NCI-H187 treated with DMSO at 0.1 percent for 48 hours (cell line): Measurements from ENCODE around the gene MRNIP.

Source experiments
- DNase-seq: peaks from one replicate; lab custom pipeline; 2025; lab: John Stamatoyannopoulos, UW

Gene MRNIP

GRCh38 chr5:179821298-179822058, 37.1 kb downstream of the MRNIP start:
- peak; percentile 58 for DNase-seq

- DNase-seq: no peak
Measured at GRCh38 chr5:179820483-179821297, 37.9 kb downstream of the MRNIP start, which contains the start of gene SQSTM1. Gene SQSTM1, plus strand, starts transcription at chr5:179820905. Its CDS starts 32 bp downstream, at chr5:179820937.

- DNase-seq: no peak
Measured at GRCh38 chr5:179820127-179820482, 38.5 kb downstream of the MRNIP start.

- DNase-seq: no peak
Measured at GRCh38 chr5:179819296-179820126, 39.1 kb downstream of the MRNIP start.

- DNase-seq: no peak
Measured at GRCh38 chr5:179818746-179819295, 39.8 kb downstream of the MRNIP start.

GRCh38 chr5:179817890-179818745, 40.5 kb downstream of the MRNIP start:
- DNase-seq: no peak

GRCh38 chr5:179817470-179817840, 41.2 kb downstream of the MRNIP start:
- no peak for DNase-seq

GRCh38 chr5:179816796-179817469, 41.7 kb downstream of the MRNIP start:
- no peak for DNase-seq

- no peak for DNase-seq
Measured at GRCh38 chr5:179816401-179816795, 42.2 kb downstream of the MRNIP start.

GRCh38 chr5:179815491-179816249, 42.9 kb downstream of the MRNIP start:
- DNase-seq: no peak

GRCh38 chr5:179814090-179814489, 44.5 kb downstream of the MRNIP start:
- DNase-seq: no peak

GRCh38 chr5:179812997-179813607, 45.5 kb downstream of the MRNIP start:
- no peak for DNase-seq

- no peak for DNase-seq
Measured at GRCh38 chr5:179812135-179812825, 46.3 kb downstream of the MRNIP start.

- no peak for DNase-seq
Measured at GRCh38 chr5:179806250-179807048, 52.2 kb downstream of the MRNIP start, which contains the start of gene MGAT4B. Gene MGAT4B, minus strand, starts transcription at chr5:179806866. Its CDS starts 283 bp downstream, at chr5:179806583.

GRCh38 chr5:179805529-179806249, 52.9 kb downstream of the MRNIP start:
- no peak for DNase-seq

GRCh38 chr5:179805070-179805528, 53.5 kb downstream of the MRNIP start:
- no peak for DNase-seq

GRCh38 chr5:179804555-179804947, 54.1 kb downstream of the MRNIP start:
- DNase-seq: no peak
